Suprapubic skin (tissue), 4 donors: ENCODE results near the gene ST3GAL3.

Source experiments
- POLR2A ChIP-seq, 2 donors: fragments of 450-650 bp; IDR thresholded peaks; one replicate each; pipeline ENCODE4 v1.6.1; 2017; ENCODE audit warnings: antibody characterized with exemption in 2 of 2, mild to moderate bottlenecking in 2 of 2, moderate library complexity in 2 of 2
- POLR2AphosphoS5 ChIP-seq, 3 donors: sonication (generic); formaldehyde crosslinking; IDR thresholded peaks; one replicate each; pipeline ENCODE4 v1.6.1; 2017; ENCODE audit warnings: antibody characterized with exemption in 3 of 3
- TF ChIP-seq, protein P1 (sequence below), 2 donors: fragments of 200-600 bp in 1 of 2; fragments of 450-650 bp in 1 of 2; sonication (generic) in 1 of 2; IDR thresholded peaks; one replicate each; pipeline ENCODE4 v1.5.1; 2016 to 2019; ENCODE audit warnings: antibody characterized with exemption in 2 of 2, mild to moderate bottlenecking in 1 of 2, moderate library complexity in 1 of 2

DNA sequence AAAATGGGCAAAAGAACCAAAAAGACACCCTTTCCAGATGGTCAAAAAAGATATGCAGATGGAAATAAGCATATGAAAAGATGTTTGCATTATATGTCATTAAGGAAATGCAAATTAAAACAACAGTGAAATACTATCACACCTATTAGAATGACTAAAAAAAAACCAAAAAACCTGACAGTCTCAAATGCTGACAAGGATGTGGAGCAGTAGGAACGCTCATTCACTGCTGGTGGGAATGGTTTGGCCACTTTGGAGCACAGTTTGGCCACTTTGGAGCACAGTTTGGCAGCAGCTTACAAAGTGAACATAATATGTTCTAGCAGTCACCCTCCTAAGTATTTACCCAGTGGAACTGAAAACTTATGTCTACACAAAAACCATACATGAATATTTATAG lies 121.2 kb downstream of the ST3GAL3 start:
- TF ChIP-seq, protein P1, sequence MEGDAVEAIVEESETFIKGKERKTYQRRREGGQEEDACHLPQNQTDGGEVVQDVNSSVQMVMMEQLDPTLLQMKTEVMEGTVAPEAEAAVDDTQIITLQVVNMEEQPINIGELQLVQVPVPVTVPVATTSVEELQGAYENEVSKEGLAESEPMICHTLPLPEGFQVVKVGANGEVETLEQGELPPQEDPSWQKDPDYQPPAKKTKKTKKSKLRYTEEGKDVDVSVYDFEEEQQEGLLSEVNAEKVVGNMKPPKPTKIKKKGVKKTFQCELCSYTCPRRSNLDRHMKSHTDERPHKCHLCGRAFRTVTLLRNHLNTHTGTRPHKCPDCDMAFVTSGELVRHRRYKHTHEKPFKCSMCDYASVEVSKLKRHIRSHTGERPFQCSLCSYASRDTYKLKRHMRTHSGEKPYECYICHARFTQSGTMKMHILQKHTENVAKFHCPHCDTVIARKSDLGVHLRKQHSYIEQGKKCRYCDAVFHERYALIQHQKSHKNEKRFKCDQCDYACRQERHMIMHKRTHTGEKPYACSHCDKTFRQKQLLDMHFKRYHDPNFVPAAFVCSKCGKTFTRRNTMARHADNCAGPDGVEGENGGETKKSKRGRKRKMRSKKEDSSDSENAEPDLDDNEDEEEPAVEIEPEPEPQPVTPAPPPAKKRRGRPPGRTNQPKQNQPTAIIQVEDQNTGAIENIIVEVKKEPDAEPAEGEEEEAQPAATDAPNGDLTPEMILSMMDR (IDR thresholded peaks at IDR 0.05): no peak
- TF ChIP-seq POLR2A (IDR thresholded peaks at IDR 0.05) (no peak), POLR2AphosphoS5 (IDR thresholded peaks at IDR 0.05) (no peak)
